Gastroesophageal sphincter (tissue), 4 donors: Measurements from ENCODE around the gene RAPSN. TPM values are rescaled to one million over a fixed set of nuclear protein-coding genes. Genes with fewer than 3 reads are reported as not detected.

Experiments used
- ATAC-seq: fragments of 150-250 bp; one replicate; pipeline ENCODE4 v1.9.1; 2016; ENCODE audit warnings: mild to moderate bottlenecking, moderate library complexity
- H3K27ac ChIP-seq, 4 donors: fragments of 200-600 bp; sonication (generic) in 3 of 4; 1 replicate in 3 of 4; 2 replicates in 1 of 4; pipeline ENCODE4 v1.5.1; 2016 to 2019
- H3K27me3 ChIP-seq: fragments of 200-600 bp; sonication (generic); one replicate; pipeline ENCODE4 v1.5.1; 2019
- H3K36me3 ChIP-seq, 2 donors: fragments of 200-600 bp; sonication (generic); one replicate each; pipeline ENCODE4 v1.5.1; 2019; ENCODE audit warnings: control low read depth in 1 of 2
- H3K4me1 ChIP-seq, 3 donors: fragments of 200-600 bp; sonication (generic); 1 replicate in 2 of 3; 2 replicates in 1 of 3; pipeline ENCODE4 v1.5.1; 2016 to 2019; ENCODE audit warnings: control low read depth in 2 of 3
- H3K4me3 ChIP-seq, 2 donors: fragments of 200-600 bp; sonication (generic); one replicate each; pipeline ENCODE4 v1.5.1; 2019; ENCODE audit warnings: mild to moderate bottlenecking in 1 of 2, moderate library complexity in 1 of 2
- H3K9me3 ChIP-seq, 3 donors: fragments of 200-600 bp; sonication (generic); one replicate each; pipeline ENCODE4 v1.5.1; 2017 to 2019; ENCODE audit warnings: control low read depth in 2 of 3
- EP300 ChIP-seq: sonication (generic); formaldehyde crosslinking; IDR thresholded peaks from one replicate; pipeline ENCODE4 v1.6.1; 2017; ENCODE audit warnings: antibody characterized with exemption, mild to moderate bottlenecking
- POLR2A ChIP-seq, 2 donors: fragments of 450-650 bp; IDR thresholded peaks; one replicate each; pipeline ENCODE4 v1.6.1; 2017; ENCODE audit warnings: antibody characterized with exemption in 2 of 2, mild to moderate bottlenecking in 2 of 2, moderate library complexity in 1 of 2
- POLR2AphosphoS5 ChIP-seq: sonication (generic); formaldehyde crosslinking; IDR thresholded peaks from one replicate; pipeline ENCODE4 v1.6.1; 2017; ENCODE audit warnings: antibody characterized with exemption
- WGBS, 2 donors: methylation state at CpG; one replicate each; pipeline ENCODE4 v1.1.5; 2018; ENCODE audit warnings: low coverage in 1 of 2; 5-methylcytosine and 5-hydroxymethylcytosine counted together
- total RNA-seq, 4 donors: library from RNA; depleted of rRNA; stranded (reverse); fragments of >200 nt; gene quantifications; one replicate each; pipeline ENCODE4 v1.1.0, GENCODE V29; 2016
- TF ChIP-seq, protein P1 (sequence below), 4 experiments: fragments of 200-600 bp in 2 of 4; fragments of 450-650 bp in 2 of 4; sonication (generic) in 1 of 4; IDR thresholded peaks; one replicate each; pipeline ENCODE4 v1.5.1; 2017 to 2019; ENCODE audit warnings: antibody characterized with exemption in 4 of 4, mild to moderate bottlenecking in 2 of 4, moderate library complexity in 2 of 4

The RAPSN gene
- total RNA-seq, 4 donors from 2014 or later: 0.23 to 0.27 TPM; not detected in 2

DNA sequence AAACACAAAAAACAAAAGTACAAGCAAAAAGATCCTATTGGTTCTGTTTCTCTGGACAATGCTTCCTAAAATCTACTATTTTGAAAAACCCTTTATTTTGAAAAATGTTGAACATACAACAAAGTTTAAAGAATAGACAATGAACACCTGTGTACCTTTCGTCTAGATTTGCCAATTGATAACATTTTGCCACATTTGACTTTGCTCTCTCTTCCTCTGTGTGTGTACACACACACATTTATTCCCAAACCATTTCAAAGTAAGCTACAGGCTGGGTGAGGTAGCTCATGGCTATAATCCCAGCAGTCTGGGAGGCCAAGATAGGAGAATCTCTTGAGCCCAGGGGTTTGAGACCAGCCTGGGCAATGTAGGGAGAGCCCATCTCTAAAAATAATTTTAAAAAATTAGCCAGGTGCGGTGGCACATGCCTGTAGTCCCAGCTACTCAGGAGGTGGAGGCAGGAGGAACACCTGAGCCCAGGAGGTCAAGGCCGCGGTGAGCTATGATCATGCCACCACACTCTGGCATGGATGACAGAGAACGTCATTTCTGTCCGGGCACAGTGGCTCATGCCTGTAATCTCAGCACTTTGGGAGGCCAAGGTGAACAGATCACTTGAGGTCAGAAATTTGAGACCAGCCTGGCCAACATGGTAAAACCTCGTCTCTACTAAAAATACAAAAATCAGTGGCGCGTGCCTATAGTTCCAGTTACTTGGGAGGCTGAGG, 17.4 kb downstream of the RAPSN start:
- TF ChIP-seq, protein P1, sequence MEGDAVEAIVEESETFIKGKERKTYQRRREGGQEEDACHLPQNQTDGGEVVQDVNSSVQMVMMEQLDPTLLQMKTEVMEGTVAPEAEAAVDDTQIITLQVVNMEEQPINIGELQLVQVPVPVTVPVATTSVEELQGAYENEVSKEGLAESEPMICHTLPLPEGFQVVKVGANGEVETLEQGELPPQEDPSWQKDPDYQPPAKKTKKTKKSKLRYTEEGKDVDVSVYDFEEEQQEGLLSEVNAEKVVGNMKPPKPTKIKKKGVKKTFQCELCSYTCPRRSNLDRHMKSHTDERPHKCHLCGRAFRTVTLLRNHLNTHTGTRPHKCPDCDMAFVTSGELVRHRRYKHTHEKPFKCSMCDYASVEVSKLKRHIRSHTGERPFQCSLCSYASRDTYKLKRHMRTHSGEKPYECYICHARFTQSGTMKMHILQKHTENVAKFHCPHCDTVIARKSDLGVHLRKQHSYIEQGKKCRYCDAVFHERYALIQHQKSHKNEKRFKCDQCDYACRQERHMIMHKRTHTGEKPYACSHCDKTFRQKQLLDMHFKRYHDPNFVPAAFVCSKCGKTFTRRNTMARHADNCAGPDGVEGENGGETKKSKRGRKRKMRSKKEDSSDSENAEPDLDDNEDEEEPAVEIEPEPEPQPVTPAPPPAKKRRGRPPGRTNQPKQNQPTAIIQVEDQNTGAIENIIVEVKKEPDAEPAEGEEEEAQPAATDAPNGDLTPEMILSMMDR (IDR thresholded peaks at IDR 0.05): no peak
- no peak for TF ChIP-seq EP300
- TF ChIP-seq POLR2A (IDR thresholded peaks at IDR 0.05): no peak
- no peak for TF ChIP-seq POLR2AphosphoS5
- Histone ChIP-seq H3K9me3 (no peaks in the 10 kb centered on the region), H3K36me3 (no peaks in the 10 kb centered on the region), H3K4me3 (no peak overlapping the region), H3K4me1 (peaks cover 0 to 13% (median 0%) of the 10 kb centered on the region in 3 donors), H3K27ac (no peak overlapping the region), H3K27me3 (no peaks in the 10 kb centered on the region)
- WGBS, 2 donors: 71 to 78% methylated on average over 1 to 5 of the region's 9 CpGs
- ATAC-seq: no peak

DNA sequence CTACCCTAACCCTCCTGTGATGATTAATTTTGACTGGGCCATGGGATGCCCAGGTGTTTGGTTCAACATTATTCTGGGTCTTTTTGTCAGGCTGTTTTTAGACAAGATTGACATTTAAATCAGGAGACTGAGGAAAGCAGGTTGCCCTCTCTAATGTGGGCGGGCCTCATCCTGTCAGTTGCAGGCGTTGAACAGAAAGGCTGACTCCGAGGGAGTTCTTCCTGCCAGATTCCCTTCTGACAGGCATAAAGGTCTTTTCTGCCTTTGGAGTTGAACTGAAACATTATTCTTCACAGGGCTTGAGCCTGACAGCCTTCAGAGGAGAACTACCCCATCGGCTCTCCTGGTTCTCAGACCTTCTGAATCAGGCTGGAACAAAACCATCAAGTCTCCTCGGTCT, 18.4 kb downstream of the RAPSN start:
- H3K27me3 ChIP-seq: no peaks in the 10 kb centered on the region
- peaks cover 0 to 16% (median 1%) of the 10 kb centered on the region in 3 donors for H3K4me1 ChIP-seq
- H3K9me3 ChIP-seq: no peaks in the 10 kb centered on the region
- H3K27ac ChIP-seq: no peak overlapping the region
- TF ChIP-seq POLR2A (IDR thresholded peaks at IDR 0.05): no peak
- TF ChIP-seq POLR2AphosphoS5: no peak
- no peak for TF ChIP-seq EP300
- TF ChIP-seq, protein P1 (IDR thresholded peaks at IDR 0.05): no peak
- no peak for ATAC-seq
- H3K4me3 ChIP-seq: no peak overlapping the region
- no peaks in the 10 kb centered on the region for H3K36me3 ChIP-seq
- 48 to 69% methylated on average over 2 to 5 of the region's 5 CpGs for WGBS, 2 donors

GRCh38 chr11:47426062-47426956, 22.6 kb downstream of the RAPSN start, which contains the start of gene PSMC3:
PSMC3 (minus strand) TSS chr11:47426439; CDS start chr11:47426279, 160 bp downstream.
- Histone ChIP-seq H3K4me3 (peak within 1 kb of the TSS; percentile 72 to 92), H3K36me3 (peaks cover 0 to 38% of the 10 kb centered on the region in 2 donors), H3K9me3 (no peaks in the 10 kb centered on the region), H3K27ac (peak within 1 kb of the TSS; percentile 77 to 96 (median 93)), H3K4me1 (peaks cover 4 to 27% (median 14%) of the 10 kb centered on the region in 3 donors), H3K27me3 (no peaks in the 10 kb centered on the region)
- TF ChIP-seq, protein P1 (IDR thresholded peaks at IDR 0.05): peak in 1 of 4 experiments; percentile 13
- no peak for TF ChIP-seq EP300
- TF ChIP-seq POLR2A (IDR thresholded peaks at IDR 0.05): peak; percentile 39 to 59
- peak; percentile 15 for TF ChIP-seq POLR2AphosphoS5
- 0% methylated on average over 8 to 25 of the region's 62 CpGs for WGBS, 2 donors
- ATAC-seq: peak; percentile 97

GRCh38 chr11:47425611-47426010, 23.3 kb downstream of the RAPSN start:
- Histone ChIP-seq H3K9me3 (no peaks in the 10 kb centered on the region), H3K4me3 (peak overlapping the region; percentile 72 to 92), H3K36me3 (peaks cover 0 to 45% of the 10 kb centered on the region in 2 donors), H3K27me3 (no peaks in the 10 kb centered on the region), H3K4me1 (peaks cover 4 to 27% (median 14%) of the 10 kb centered on the region in 3 donors), H3K27ac (peak overlapping the region; percentile 65 to 96 (median 93))
- no peak for ATAC-seq
- WGBS, 2 donors: 0 to 2% methylated on average over 1 to 14 of the region's 14 CpGs
- TF ChIP-seq, protein P1 (IDR thresholded peaks at IDR 0.05): no peak
- TF ChIP-seq POLR2A (IDR thresholded peaks at IDR 0.05) (no peak), EP300 (no peak), POLR2AphosphoS5 (no peak)
